ENCODE results near the gene CREB3L1.

Gene CREB3L1, protein sequence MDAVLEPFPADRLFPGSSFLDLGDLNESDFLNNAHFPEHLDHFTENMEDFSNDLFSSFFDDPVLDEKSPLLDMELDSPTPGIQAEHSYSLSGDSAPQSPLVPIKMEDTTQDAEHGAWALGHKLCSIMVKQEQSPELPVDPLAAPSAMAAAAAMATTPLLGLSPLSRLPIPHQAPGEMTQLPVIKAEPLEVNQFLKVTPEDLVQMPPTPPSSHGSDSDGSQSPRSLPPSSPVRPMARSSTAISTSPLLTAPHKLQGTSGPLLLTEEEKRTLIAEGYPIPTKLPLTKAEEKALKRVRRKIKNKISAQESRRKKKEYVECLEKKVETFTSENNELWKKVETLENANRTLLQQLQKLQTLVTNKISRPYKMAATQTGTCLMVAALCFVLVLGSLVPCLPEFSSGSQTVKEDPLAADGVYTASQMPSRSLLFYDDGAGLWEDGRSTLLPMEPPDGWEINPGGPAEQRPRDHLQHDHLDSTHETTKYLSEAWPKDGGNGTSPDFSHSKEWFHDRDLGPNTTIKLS

DNA sequence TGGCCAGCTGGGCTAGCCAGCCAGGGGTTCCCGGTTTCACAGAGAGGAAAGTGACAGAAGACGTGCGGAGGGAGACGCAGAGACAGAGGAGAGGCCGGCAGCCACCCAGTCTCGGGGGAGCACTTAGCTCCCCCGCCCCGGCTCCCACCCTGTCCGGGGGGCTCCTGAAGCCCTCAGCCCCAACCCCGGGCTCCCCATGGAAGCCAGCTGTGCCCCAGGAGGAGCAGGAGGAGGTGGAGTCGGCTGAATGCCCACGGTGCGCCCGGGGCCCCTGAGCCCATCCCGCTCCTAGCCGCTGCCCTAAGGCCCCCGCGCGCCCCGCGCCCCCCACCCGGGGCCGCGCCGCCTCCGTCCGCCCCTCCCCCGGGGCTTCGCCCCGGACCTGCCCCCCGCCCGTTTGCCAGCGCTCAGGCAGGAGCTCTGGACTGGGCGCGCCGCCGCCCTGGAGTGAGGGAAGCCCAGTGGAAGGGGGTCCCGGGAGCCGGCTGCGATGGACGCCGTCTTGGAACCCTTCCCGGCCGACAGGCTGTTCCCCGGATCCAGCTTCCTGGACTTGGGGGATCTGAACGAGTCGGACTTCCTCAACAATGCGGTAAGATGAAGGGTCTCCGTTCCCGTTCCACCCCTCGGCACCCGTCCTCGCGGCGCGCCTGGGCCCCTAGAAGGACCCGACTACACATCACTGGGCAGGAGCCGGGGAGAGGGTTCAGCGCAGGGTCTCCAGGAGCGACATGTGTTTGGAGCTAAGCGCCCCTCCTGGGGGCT lies at the start of gene CREB3L1:
Gene CREB3L1 (plus strand): TSS at position 41 of the 765 bp plus-strand sequence. CDS start 450 bp downstream, at position 491.
- Histone ChIP-seq H3K4me3 (ENCODE audit: low read depth in 1 of 2, low read length in 2 of 2) (peak within 1 kb of the TSS; percentile 54 to 69), H3K27me3 (ENCODE audit: control insufficient read depth in 1 of 2, insufficient read depth in 2 of 2, low read length in 2 of 2) (peaks cover 0 to 20% of the 10 kb centered on the region in 2 donors), H3K4me1 (ENCODE audit: insufficient read depth, low read length) (peaks cover 57% of the 10 kb centered on the region), H3K36me3 (ENCODE audit: insufficient read depth, low read length) (no peaks in the 10 kb centered on the region), H3K27ac (ENCODE audit: low read depth, low read length) (peak within 1 kb of the TSS; percentile 53), H3K9ac (ENCODE audit: low read length) (peak within 1 kb of the TSS; percentile 13), H3K9me3 (ENCODE audit: low read length) (no peaks in the 10 kb centered on the region)

GRCh38 chr11:46229230-46229629 lies 48.2 kb upstream of the CREB3L1 start:
- Histone ChIP-seq H3K27me3 (ENCODE audit: control insufficient read depth in 1 of 2, insufficient read depth in 2 of 2, low read length in 2 of 2) (no peaks in the 10 kb centered on the region), H3K36me3 (ENCODE audit: insufficient read depth, low read length) (no peaks in the 10 kb centered on the region), H3K9me3 (ENCODE audit: low read length) (no peaks in the 10 kb centered on the region), H3K4me1 (ENCODE audit: insufficient read depth, low read length) (no peaks in the 10 kb centered on the region), H3K4me3 (ENCODE audit: low read depth in 1 of 2, low read length in 2 of 2) (no peak overlapping the region), H3K27ac (ENCODE audit: low read depth, low read length) (no peak overlapping the region), H3K9ac (ENCODE audit: low read length) (no peak overlapping the region)

- Histone ChIP-seq H3K4me3 (ENCODE audit: low read depth in 1 of 2, low read length in 2 of 2) (no peak overlapping the region), H3K36me3 (ENCODE audit: insufficient read depth, low read length) (no peaks in the 10 kb centered on the region), H3K27me3 (ENCODE audit: control insufficient read depth in 1 of 2, insufficient read depth in 2 of 2, low read length in 2 of 2) (no peaks in the 10 kb centered on the region), H3K27ac (ENCODE audit: low read depth, low read length) (no peak overlapping the region), H3K9ac (ENCODE audit: low read length) (no peak overlapping the region), H3K9me3 (ENCODE audit: low read length) (no peaks in the 10 kb centered on the region), H3K4me1 (ENCODE audit: insufficient read depth, low read length) (peaks cover 14% of the 10 kb centered on the region)
Observed at GRCh38 chr11:46234311-46234710, 43.2 kb upstream of the CREB3L1 start.

DNA sequence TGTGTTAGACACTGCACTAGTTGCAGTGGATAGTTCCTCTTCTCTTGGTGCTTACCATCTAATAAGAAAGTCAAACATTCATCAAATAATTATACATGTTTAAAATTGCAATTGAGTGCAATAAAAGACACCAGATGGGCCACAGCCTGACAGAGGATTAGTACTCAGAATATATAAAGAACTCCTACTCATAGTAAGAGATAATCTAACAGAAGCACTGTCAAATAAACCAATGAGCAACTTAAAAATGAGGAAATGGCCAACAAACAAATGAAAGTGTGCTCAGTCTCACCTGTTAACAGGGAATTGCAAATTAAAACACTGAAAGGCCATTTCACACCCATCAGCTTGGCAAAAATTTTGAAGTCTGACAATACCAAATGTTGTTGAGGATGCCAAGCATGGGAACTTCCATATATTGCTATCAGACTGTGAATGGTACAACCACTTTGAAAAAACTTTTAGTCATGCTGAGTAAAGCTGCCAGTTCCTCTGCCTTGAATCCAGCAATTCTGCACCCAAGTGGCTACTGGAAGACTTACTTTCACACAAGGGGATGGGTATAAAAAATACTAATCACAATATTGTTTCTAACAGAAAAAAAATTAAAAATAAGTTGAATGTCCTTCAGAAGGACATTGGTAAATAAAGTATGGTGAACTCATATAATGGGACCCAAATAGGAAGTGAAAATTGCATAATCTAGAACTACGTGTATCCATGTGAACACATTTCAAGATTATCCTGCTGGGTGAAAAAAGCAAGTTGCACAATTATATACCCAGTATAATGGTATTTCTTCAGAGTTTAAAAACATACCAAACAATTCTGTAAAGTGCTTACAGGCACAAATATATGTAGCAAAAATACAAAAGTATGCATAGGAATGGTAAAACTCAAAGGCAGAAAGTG lies 41.4 kb upstream of the CREB3L1 start:
- Histone ChIP-seq H3K9ac (ENCODE audit: low read length) (no peak overlapping the region), H3K27ac (ENCODE audit: low read depth, low read length) (no peak overlapping the region), H3K4me3 (ENCODE audit: low read depth in 1 of 2, low read length in 2 of 2) (no peak overlapping the region), H3K9me3 (ENCODE audit: low read length) (no peaks in the 10 kb centered on the region), H3K36me3 (ENCODE audit: insufficient read depth, low read length) (no peaks in the 10 kb centered on the region), H3K27me3 (ENCODE audit: control insufficient read depth in 1 of 2, insufficient read depth in 2 of 2, low read length in 2 of 2) (no peaks in the 10 kb centered on the region), H3K4me1 (ENCODE audit: insufficient read depth, low read length) (peaks cover 20% of the 10 kb centered on the region)

DNA sequence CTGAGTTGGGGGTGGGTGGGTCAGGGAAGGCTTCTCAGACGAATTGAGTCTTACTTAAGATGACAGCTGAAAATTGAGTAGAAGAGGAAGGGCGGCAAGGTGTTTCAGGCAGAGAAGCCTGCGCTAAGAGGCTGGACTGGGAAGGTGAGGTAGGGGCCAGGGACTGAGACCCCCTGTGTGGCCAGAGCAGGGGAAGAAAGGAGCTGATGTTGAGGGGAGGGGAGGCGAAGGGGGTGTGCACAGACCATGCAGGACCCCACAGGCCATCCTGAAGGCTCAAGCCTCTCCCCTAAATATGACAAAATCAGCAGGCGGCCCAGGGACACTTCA lies 40.6 kb upstream of the CREB3L1 start:
- no peaks in the 10 kb centered on the region for H3K27me3 ChIP-seq (ENCODE audit: control insufficient read depth in 1 of 2, insufficient read depth in 2 of 2, low read length in 2 of 2)
- no peak overlapping the region for H3K9ac ChIP-seq (ENCODE audit: low read length)
- H3K4me3 ChIP-seq (ENCODE audit: low read depth in 1 of 2, low read length in 2 of 2), result peak overlapping the region in 1 of 2 donors; percentile 58
- peaks cover 20% of the 10 kb centered on the region for H3K4me1 ChIP-seq (ENCODE audit: insufficient read depth, low read length)
- H3K36me3 ChIP-seq (ENCODE audit: insufficient read depth, low read length), result no peaks in the 10 kb centered on the region
- no peaks in the 10 kb centered on the region for H3K9me3 ChIP-seq (ENCODE audit: low read length)
- H3K27ac ChIP-seq (ENCODE audit: low read depth, low read length), result no peak overlapping the region

DNA sequence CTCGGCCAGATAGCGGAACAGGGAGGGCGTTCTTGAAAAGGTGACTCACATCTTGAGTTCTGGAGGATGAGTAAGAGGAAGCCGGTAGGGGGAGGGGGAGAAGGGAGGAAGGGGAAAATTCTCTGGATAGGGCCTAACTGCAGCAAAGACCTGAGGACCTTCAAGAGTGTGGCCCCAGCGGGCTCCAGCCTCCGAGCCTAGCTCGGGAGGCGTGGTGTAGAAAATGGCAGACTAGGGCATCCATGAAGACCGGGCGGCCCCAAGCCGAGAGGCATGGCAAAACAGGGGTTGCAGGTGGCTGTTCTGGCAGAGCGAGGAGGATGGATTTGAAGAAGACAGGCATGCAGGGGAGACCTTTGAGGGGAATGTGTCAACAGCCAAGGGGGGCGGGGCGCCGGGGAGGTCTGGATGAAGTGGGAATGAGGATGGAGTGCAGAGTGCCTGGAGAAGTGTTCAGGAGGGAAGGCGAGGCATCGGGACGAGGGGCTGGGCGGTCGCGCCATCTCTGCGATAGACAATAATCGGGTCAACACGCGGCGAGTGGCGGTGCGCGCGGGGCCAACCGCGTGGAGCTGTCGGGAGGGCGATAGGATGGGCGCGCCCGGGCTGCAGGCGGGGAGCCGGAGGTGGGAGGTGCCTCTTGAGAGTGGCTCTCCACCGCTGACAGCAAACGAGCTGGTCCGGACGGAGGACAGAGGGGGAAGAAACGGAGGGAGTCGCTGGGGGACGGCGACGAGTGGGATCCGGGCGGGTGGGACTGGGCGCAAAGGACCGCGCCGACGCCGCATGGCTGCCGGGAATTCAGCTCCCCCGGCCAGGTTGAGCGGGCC lies 40.0 kb upstream of the CREB3L1 start:
- Histone ChIP-seq H3K4me3 (ENCODE audit: low read depth in 1 of 2, low read length in 2 of 2) (peak overlapping the region; percentile 36 to 58), H3K4me1 (ENCODE audit: insufficient read depth, low read length) (peaks cover 22% of the 10 kb centered on the region), H3K36me3 (ENCODE audit: insufficient read depth, low read length) (no peaks in the 10 kb centered on the region), H3K27ac (ENCODE audit: low read depth, low read length) (peak overlapping the region; percentile 32), H3K9ac (ENCODE audit: low read length) (no peak overlapping the region), H3K9me3 (ENCODE audit: low read length) (no peaks in the 10 kb centered on the region), H3K27me3 (ENCODE audit: control insufficient read depth in 1 of 2, insufficient read depth in 2 of 2, low read length in 2 of 2) (no peaks in the 10 kb centered on the region)

GRCh38 chr11:46238078-46238966 lies 39.1 kb upstream of the CREB3L1 start:
- H3K27me3 ChIP-seq (ENCODE audit: control insufficient read depth in 1 of 2, insufficient read depth in 2 of 2, low read length in 2 of 2), result no peaks in the 10 kb centered on the region
- H3K9me3 ChIP-seq (ENCODE audit: low read length), result no peaks in the 10 kb centered on the region
- H3K36me3 ChIP-seq (ENCODE audit: insufficient read depth, low read length), result no peaks in the 10 kb centered on the region
- peak overlapping the region; percentile 78 for H3K27ac ChIP-seq (ENCODE audit: low read depth, low read length)
- H3K4me3 ChIP-seq (ENCODE audit: low read depth in 1 of 2, low read length in 2 of 2), result peak overlapping the region; percentile 36 to 58
- H3K4me1 ChIP-seq (ENCODE audit: insufficient read depth, low read length), result peaks cover 28% of the 10 kb centered on the region
- peak overlapping the region; percentile 31 for H3K9ac ChIP-seq (ENCODE audit: low read length)

- H3K36me3 ChIP-seq (ENCODE audit: insufficient read depth, low read length), result no peaks in the 10 kb centered on the region
- peak overlapping the region; percentile 78 for H3K27ac ChIP-seq (ENCODE audit: low read depth, low read length)
- peaks cover 28% of the 10 kb centered on the region for H3K4me1 ChIP-seq (ENCODE audit: insufficient read depth, low read length)
- H3K27me3 ChIP-seq (ENCODE audit: control insufficient read depth in 1 of 2, insufficient read depth in 2 of 2, low read length in 2 of 2), result no peaks in the 10 kb centered on the region
- H3K9ac ChIP-seq (ENCODE audit: low read length), result peak overlapping the region; percentile 31
- peak overlapping the region; percentile 36 to 58 for H3K4me3 ChIP-seq (ENCODE audit: low read depth in 1 of 2, low read length in 2 of 2)
- no peaks in the 10 kb centered on the region for H3K9me3 ChIP-seq (ENCODE audit: low read length)
Observed at GRCh38 chr11:46238967-46239800, 38.3 kb upstream of the CREB3L1 start.

- Histone ChIP-seq H3K4me3 (ENCODE audit: low read depth in 1 of 2, low read length in 2 of 2) (no peak overlapping the region), H3K9me3 (ENCODE audit: low read length) (no peaks in the 10 kb centered on the region), H3K4me1 (ENCODE audit: insufficient read depth, low read length) (peaks cover 28% of the 10 kb centered on the region), H3K36me3 (ENCODE audit: insufficient read depth, low read length) (no peaks in the 10 kb centered on the region), H3K27me3 (ENCODE audit: control insufficient read depth in 1 of 2, insufficient read depth in 2 of 2, low read length in 2 of 2) (no peaks in the 10 kb centered on the region), H3K27ac (ENCODE audit: low read depth, low read length) (no peak overlapping the region), H3K9ac (ENCODE audit: low read length) (no peak overlapping the region)
Observed at GRCh38 chr11:46239801-46240061, 37.7 kb upstream of the CREB3L1 start.

Measured in muscle layer of colon (tissue), 2 donors.